Left ventricle myocardium inferior (tissue), 1 donor: ENCODE data around the gene MPZL1. TPM values are rescaled to one million over a fixed set of nuclear protein-coding genes. Genes with fewer than 3 reads are reported as not detected.

Experiments
- DNase-seq: peaks from one replicate; pipeline ENCODE4 v3.0.0-alpha.2; 2020
- H3K27ac ChIP-seq: fragments of 200-600 bp; replicated peaks from 2 replicates; pipeline ENCODE4 v1.8.0; 2021
- H3K27me3 ChIP-seq: fragments of 200-600 bp; 2 replicates; pipeline ENCODE4 v1.8.0; 2021; ENCODE audit warnings: low read depth
- H3K36me3 ChIP-seq: fragments of 200-600 bp; 2 replicates; pipeline ENCODE4 v1.8.0; 2021
- H3K4me1 ChIP-seq: fragments of 200-600 bp; 2 replicates; pipeline ENCODE4 v1.8.0; 2021
- H3K4me3 ChIP-seq: fragments of 200-600 bp; 2 replicates; pipeline ENCODE4 v1.8.0; 2021; ENCODE audit warnings: mild to moderate bottlenecking, moderate library complexity
- H3K9me3 ChIP-seq: fragments of 200-600 bp; replicated peaks from 2 replicates; pipeline ENCODE4 v1.8.0; 2021
- CTCF ChIP-seq: fragments of 200-600 bp; IDR thresholded peaks from 2 replicates; pipeline ENCODE4 v1.8.0; 2021; ENCODE audit warnings: antibody characterized with exemption, mild to moderate bottlenecking, borderline replicate concordance
- intact Hi-C: fragments of 100-400 bp; cut with micrococcal nuclease; formaldehyde crosslinking; loops from one replicate; pipeline ENCODE4 v1.11.0; 2022
- total RNA-seq: library from RNA; stranded (reverse); fragmentation: NEBNext Ultra II Directional; extraction: Animal tissue kit (Norgen Biotek cat#: 25700); gene quantifications from one replicate; pipeline ENCODE4 v1.2.1, GENCODE V29; 2021
- donor health status: DM: no; HTN: yes; CAD: no; lungs with severe emphysema.

MPZL1 gene
- total RNA-seq, 1 donor from 2014 or later: 28.9 TPM

GRCh38 chr1:167764458-167765330 lies 42.9 kb downstream of the MPZL1 start:
- TF ChIP-seq CTCF: no peak
- H3K36me3 ChIP-seq: peaks cover 33% of the 10 kb centered on the region
- H3K27ac ChIP-seq: no peak overlapping the region
- H3K9me3 ChIP-seq: no peaks in the 10 kb centered on the region
- intact Hi-C loops: no loop called here
- no peaks in the 10 kb centered on the region for H3K27me3 ChIP-seq
- no peak for DNase-seq
- H3K4me1 ChIP-seq: peaks cover 22% of the 10 kb centered on the region
- H3K4me3 ChIP-seq: no peak overlapping the region

GRCh38 chr1:167765496-167765895 lies 43.7 kb downstream of the MPZL1 start:
- peaks cover 40% of the 10 kb centered on the region for H3K36me3 ChIP-seq
- no peaks in the 10 kb centered on the region for H3K27me3 ChIP-seq
- no peak overlapping the region for H3K4me3 ChIP-seq
- peaks cover 22% of the 10 kb centered on the region for H3K4me1 ChIP-seq
- intact Hi-C loops: no loop called here
- H3K27ac ChIP-seq: no peak overlapping the region
- TF ChIP-seq CTCF: no peak
- H3K9me3 ChIP-seq: no peaks in the 10 kb centered on the region
- no peak for DNase-seq

- Histone ChIP-seq H3K27me3 (no peaks in the 10 kb centered on the region), H3K4me3 (no peak overlapping the region), H3K36me3 (peaks cover 42% of the 10 kb centered on the region), H3K27ac (no peak overlapping the region), H3K9me3 (no peaks in the 10 kb centered on the region), H3K4me1 (peaks cover 13% of the 10 kb centered on the region)
- TF ChIP-seq CTCF: no peak
- intact Hi-C loops: no loop called here
- no peak for DNase-seq
Measured at GRCh38 chr1:167766538-167766937, 44.8 kb downstream of the MPZL1 start.

GRCh38 chr1:167767761-167768160 lies 46.0 kb downstream of the MPZL1 start:
- no peak overlapping the region for H3K27ac ChIP-seq
- H3K27me3 ChIP-seq: no peaks in the 10 kb centered on the region
- TF ChIP-seq CTCF: no peak
- H3K9me3 ChIP-seq: no peaks in the 10 kb centered on the region
- no peak overlapping the region for H3K4me3 ChIP-seq
- intact Hi-C loops: no loop called here
- DNase-seq: no peak
- H3K36me3 ChIP-seq: peaks cover 52% of the 10 kb centered on the region
- peaks cover 11% of the 10 kb centered on the region for H3K4me1 ChIP-seq

- no peak for DNase-seq
- peaks cover 66% of the 10 kb centered on the region for H3K36me3 ChIP-seq
- intact Hi-C loops: no loop called here
Measured at GRCh38 chr1:167770127-167770526, 48.3 kb downstream of the MPZL1 start.

More at GRCh38 chr1:167770127-167770526, 48.3 kb downstream of the MPZL1 start:
- peaks cover 2% of the 10 kb centered on the region for H3K4me1 ChIP-seq
- TF ChIP-seq CTCF: no peak
- H3K27ac ChIP-seq: no peak overlapping the region
- no peaks in the 10 kb centered on the region for H3K27me3 ChIP-seq
- H3K4me3 ChIP-seq: no peak overlapping the region
- no peaks in the 10 kb centered on the region for H3K9me3 ChIP-seq
